GM04504 (cell line): ENCODE data around the gene GPR45.
A peak's percentile ranks its signal among the peaks of the same experiment; 100 is the strongest.

Experiments
- DNase-seq: peaks from one replicate; pipeline ENCODE4 v3.0.0-alpha.2; 2012; ENCODE audit warnings: low read depth

The GPR45 gene

GRCh38 chr2:105254531-105255210, 13.1 kb downstream of the GPR45 start:
- no peak for DNase-seq

GRCh38 chr2:105255979-105256378, 14.4 kb downstream of the GPR45 start:
- DNase-seq, result no peak

GRCh38 chr2:105256431-105257047, 15.0 kb downstream of the GPR45 start:
- DNase-seq, result no peak

GRCh38 chr2:105257981-105258380, 16.4 kb downstream of the GPR45 start:
- peak; percentile 44 for DNase-seq

- DNase-seq, result no peak
Measured at GRCh38 chr2:105258835-105259350, 17.4 kb downstream of the GPR45 start.

GRCh38 chr2:105261061-105261460, 19.5 kb downstream of the GPR45 start:
- DNase-seq, result peak; percentile 85

- no peak for DNase-seq
Measured at GRCh38 chr2:105262651-105263091, 21.1 kb downstream of the GPR45 start.

- no peak for DNase-seq
Measured at GRCh38 chr2:105269426-105269825, 27.9 kb downstream of the GPR45 start.

- no peak for DNase-seq
Measured at GRCh38 chr2:105271393-105272045, 30.0 kb downstream of the GPR45 start.

GRCh38 chr2:105272176-105272575, 30.6 kb downstream of the GPR45 start:
- DNase-seq, result no peak

GRCh38 chr2:105274046-105274445, 32.5 kb downstream of the GPR45 start:
- no peak for DNase-seq

- DNase-seq, result no peak
Measured at GRCh38 chr2:105278654-105279053, 37.1 kb downstream of the GPR45 start.

- no peak for DNase-seq
Measured at GRCh38 chr2:105279126-105279525, 37.6 kb downstream of the GPR45 start.

- no peak for DNase-seq
Measured at GRCh38 chr2:105280281-105280680, 38.7 kb downstream of the GPR45 start.

GRCh38 chr2:105283532-105283931, 42.0 kb downstream of the GPR45 start:
- DNase-seq, result no peak

GRCh38 chr2:105287692-105288091, 46.1 kb downstream of the GPR45 start:
- DNase-seq, result no peak

- no peak for DNase-seq
Measured at GRCh38 chr2:105288133-105288532, 46.6 kb downstream of the GPR45 start.

- no peak for DNase-seq
Measured at GRCh38 chr2:105290981-105291660, 49.6 kb downstream of the GPR45 start.

GRCh38 chr2:105291981-105292380, 50.4 kb downstream of the GPR45 start:
- DNase-seq, result no peak
